ENCODE results near the gene NPPC. TPM values are rescaled to one million over a fixed set of nuclear protein-coding genes. Genes with fewer than 3 reads are reported as not detected.

Gene NPPC
- total RNA-seq, 1 donor from 2014 or later: 16.5 TPM

DNA sequence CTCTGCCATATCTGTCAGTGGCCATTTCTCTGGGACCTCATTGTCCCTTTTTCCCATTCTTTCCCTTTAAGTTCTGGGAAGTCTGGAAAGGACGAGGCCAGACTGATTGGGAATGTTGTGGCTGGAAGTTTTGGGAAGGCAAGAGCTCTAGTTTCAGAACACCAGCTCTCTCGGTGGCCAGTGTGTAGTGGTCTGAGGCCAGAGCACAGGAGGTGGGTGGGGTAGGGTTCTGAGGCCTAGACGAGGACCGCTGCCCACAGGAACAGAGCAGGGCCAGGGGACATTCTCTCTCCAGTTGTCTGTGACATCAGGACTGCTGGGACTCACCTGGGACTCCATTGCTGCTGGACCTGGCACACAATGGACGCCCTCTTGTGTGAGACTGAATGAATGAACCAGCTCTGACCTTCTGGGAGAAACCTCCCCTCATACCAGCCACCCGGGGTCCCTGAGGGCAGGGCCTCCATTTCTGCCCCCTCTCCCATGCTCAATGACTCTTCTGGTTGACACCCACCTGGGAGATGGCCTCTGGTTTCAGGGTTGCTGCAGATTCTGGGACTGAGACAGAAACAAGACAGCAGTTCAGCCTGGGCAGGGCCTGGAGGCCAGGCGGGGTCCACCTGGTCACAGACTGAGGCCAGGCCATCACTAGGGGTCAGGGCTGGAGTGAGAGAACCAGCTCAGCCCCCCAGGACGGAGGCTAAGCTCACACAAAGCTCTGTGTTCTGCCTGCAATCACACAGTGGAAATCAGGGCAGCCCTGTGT is 8.4 kb upstream of the NPPC start:
- Mint-ChIP-seq H3K4me3 (no peak overlapping the region), H3K4me1 (no peaks in the 10 kb centered on the region), H3K9me3 (no peaks in the 10 kb centered on the region), H3K27ac (ENCODE audit: unreplicated experiment) (peak overlapping the region; percentile 57), H3K36me3 (ENCODE audit: low read depth) (no peaks in the 10 kb centered on the region), H3K27me3 (ENCODE audit: low read depth) (peaks cover 5% of the 10 kb centered on the region)
- DNase-seq (ENCODE audit: low read depth, low spot score): no peak
- TF ChIP-seq CTCF (conservative IDR thresholded peaks at IDR 0.05): no peak

DNA sequence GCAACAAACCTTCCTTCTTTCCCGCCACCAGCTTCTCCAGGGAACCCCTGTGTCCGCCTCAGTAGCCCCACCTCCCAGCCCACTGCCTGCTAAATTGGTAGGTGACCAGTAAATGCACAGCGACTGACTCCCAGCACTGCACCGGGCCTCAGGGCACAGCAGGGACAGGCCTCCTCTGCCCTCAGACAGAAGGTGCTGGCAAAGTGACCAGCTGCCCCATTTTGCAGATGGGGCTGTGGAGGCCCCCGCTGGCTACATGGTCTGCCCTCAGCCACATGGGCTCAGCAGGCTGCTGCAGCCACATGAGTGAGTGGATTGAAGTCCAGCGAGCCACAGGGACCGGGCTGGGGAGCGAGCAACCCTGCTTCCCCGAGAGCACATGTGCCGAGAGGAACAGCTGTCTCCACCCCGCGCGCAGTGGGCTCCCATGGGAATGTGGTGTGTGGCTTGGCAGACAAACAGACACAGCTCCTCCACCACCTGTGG is 7.8 kb upstream of the NPPC start:
- no peak overlapping the region for H3K4me3 Mint-ChIP-seq
- no peaks in the 10 kb centered on the region for H3K36me3 Mint-ChIP-seq (ENCODE audit: low read depth)
- H3K9me3 Mint-ChIP-seq: no peaks in the 10 kb centered on the region
- no peak overlapping the region for H3K27ac Mint-ChIP-seq (ENCODE audit: unreplicated experiment)
- TF ChIP-seq CTCF (conservative IDR thresholded peaks at IDR 0.05): no peak
- peaks cover 3% of the 10 kb centered on the region for H3K4me1 Mint-ChIP-seq
- DNase-seq (ENCODE audit: low read depth, low spot score): no peak
- peaks cover 8% of the 10 kb centered on the region for H3K27me3 Mint-ChIP-seq (ENCODE audit: low read depth)

DNA sequence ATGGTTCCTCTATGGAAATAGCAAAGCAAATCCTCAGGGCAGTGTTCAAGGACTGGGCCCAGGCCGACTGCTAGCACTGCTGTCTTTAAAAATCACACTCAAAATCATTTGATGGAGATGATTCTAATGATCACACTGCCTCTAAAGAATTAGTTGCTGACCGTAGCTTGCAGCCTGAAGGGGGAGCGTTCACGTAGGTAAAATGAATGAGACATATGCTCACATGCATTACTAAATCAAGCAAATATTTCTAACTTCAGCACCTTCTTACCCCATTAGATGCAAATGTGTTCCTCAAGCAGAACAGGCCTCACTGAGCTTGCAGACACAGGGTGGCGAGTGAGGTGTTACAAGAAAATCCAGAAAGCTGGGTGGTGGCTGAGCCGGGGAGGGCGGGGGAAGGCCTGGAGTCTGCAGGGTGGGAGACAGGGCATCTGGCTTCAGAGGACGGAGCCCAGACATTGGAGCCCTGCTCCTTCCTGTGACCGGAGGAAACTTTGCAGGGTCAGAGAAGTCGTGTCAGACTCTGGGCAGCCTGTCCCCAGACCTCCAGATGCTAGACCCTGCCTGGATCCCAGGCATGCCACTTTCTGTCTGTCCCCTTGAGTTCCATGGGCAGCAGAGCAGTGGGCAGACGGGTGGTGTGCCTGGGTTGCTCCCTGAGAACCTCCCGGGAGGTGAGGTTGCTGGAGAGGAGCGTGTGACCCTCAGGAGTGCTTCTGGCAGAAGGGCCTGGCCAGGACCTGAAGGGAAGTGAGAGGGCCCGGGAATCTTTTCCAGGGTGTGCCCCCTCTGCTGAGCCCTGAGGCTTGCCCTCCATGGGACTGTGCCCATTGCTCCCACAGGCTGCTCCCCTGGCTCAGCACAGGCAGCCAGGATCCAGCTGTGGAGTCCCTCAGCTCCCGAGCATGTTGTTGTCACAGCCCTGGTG is 7.1 kb upstream of the NPPC start:
- no peak for DNase-seq (ENCODE audit: low read depth, low spot score)
- peaks cover 15% of the 10 kb centered on the region for H3K27me3 Mint-ChIP-seq (ENCODE audit: low read depth)
- H3K9me3 Mint-ChIP-seq: no peaks in the 10 kb centered on the region
- peaks cover 8% of the 10 kb centered on the region for H3K4me1 Mint-ChIP-seq
- TF ChIP-seq CTCF (conservative IDR thresholded peaks at IDR 0.05): no peak
- no peaks in the 10 kb centered on the region for H3K36me3 Mint-ChIP-seq (ENCODE audit: low read depth)
- no peak overlapping the region for H3K27ac Mint-ChIP-seq (ENCODE audit: unreplicated experiment)
- H3K4me3 Mint-ChIP-seq: no peak overlapping the region

DNA sequence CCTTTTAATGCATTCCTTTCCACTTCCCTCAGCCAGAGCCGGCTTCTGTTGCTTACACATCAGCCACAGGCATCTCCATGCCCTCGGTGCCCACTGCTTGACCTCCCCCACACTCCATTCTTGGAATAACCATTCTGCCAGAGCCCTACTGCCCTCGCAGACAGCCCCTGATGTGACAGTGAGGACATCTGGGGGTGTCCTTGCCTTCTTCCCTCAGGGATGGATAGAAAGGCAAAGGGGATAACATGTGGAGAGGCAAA is 6.4 kb upstream of the NPPC start:
- Mint-ChIP-seq H3K27ac (ENCODE audit: unreplicated experiment) (no peak overlapping the region), H3K36me3 (ENCODE audit: low read depth) (no peaks in the 10 kb centered on the region), H3K4me1 (peaks cover 12% of the 10 kb centered on the region), H3K27me3 (ENCODE audit: low read depth) (peaks cover 21% of the 10 kb centered on the region), H3K9me3 (no peaks in the 10 kb centered on the region), H3K4me3 (no peak overlapping the region)
- no peak for DNase-seq (ENCODE audit: low read depth, low spot score)
- TF ChIP-seq CTCF (conservative IDR thresholded peaks at IDR 0.05): no peak

- H3K4me3 Mint-ChIP-seq: no peak overlapping the region
- no peak for DNase-seq (ENCODE audit: low read depth, low spot score)
These were observed 5.3 kb upstream of the NPPC start for GRCh38 chr2:231931481-231931915.

More at GRCh38 chr2:231931481-231931915, 5.3 kb upstream of the NPPC start:
- H3K4me1 Mint-ChIP-seq: peaks cover 23% of the 10 kb centered on the region
- no peaks in the 10 kb centered on the region for H3K9me3 Mint-ChIP-seq
- no peaks in the 10 kb centered on the region for H3K36me3 Mint-ChIP-seq (ENCODE audit: low read depth)
- H3K27me3 Mint-ChIP-seq (ENCODE audit: low read depth): peaks cover 32% of the 10 kb centered on the region
- H3K27ac Mint-ChIP-seq (ENCODE audit: unreplicated experiment): no peak overlapping the region
- TF ChIP-seq CTCF (conservative IDR thresholded peaks at IDR 0.05): no peak
